CD8-positive, alpha-beta memory T cell (primary cell): ENCODE results near the gene ARID1A. TPM values are rescaled to one million over a fixed set of nuclear protein-coding genes. Genes with fewer than 3 reads are reported as not detected.
A peak's percentile ranks its signal among the peaks of the same experiment; 100 is the strongest.
"Not testable (repeated sequence)": the region's sequence is repeated elsewhere in the genome, so short reads cannot be mapped to it uniquely, and the experiment has no call there.

Source experiments
- CTCF ChIA-PET: fragments of 350-600 bp; sonication (Branson Sonifier 250); formaldehyde crosslinking; loops from one replicate; lab custom pipeline; 2021; ENCODE audit warnings: antibody characterized with exemption; lab: Charles Lee
- POLR2A ChIA-PET: fragments of 350-600 bp; sonication (Branson Sonifier 250); formaldehyde crosslinking; loops from one replicate; lab custom pipeline; 2021; ENCODE audit warnings: antibody characterized with exemption; lab: Charles Lee
- DNase-seq, 5 donors: peaks; one replicate each; pipeline versions ENCODE4 v3.0.0 to v3.0.0-alpha.2; 2020 to 2022; ENCODE audit warnings: mixed read lengths in 1 of 5
- H3K27ac ChIP-seq: one replicate; pipeline ENCODE4 v1.7.0; 2013; ENCODE audit warnings: low read depth, mild to moderate bottlenecking, low read length, moderate library complexity
- H3K27me3 ChIP-seq: 2 replicates; pipeline ENCODE4 v1.7.0; 2013; ENCODE audit warnings: low read length, mild to moderate bottlenecking; ENCODE audit not compliant: insufficient read depth, poor library complexity, severe bottlenecking
- H3K36me3 ChIP-seq: 2 replicates; pipeline ENCODE4 v1.7.0; 2013; ENCODE audit warnings: mild to moderate bottlenecking, low read length, moderate library complexity; ENCODE audit not compliant: insufficient read depth
- H3K4me1 ChIP-seq: 2 replicates; pipeline ENCODE4 v1.7.0; 2013; ENCODE audit warnings: mild to moderate bottlenecking, low read length, moderate library complexity; ENCODE audit not compliant: insufficient read depth
- H3K4me3 ChIP-seq: 2 replicates; pipeline ENCODE4 v1.7.0; 2013; ENCODE audit warnings: mild to moderate bottlenecking, low read length
- H3K9me3 ChIP-seq: 2 replicates; pipeline ENCODE4 v1.7.0; 2013; ENCODE audit warnings: mild to moderate bottlenecking, low read length
- H3K27ac Mint-ChIP-seq, 8 donors: one replicate each; pipeline ENCODE4 v1.8.0; 2020 to 2021; ENCODE audit warnings: mixed read lengths in 8 of 8, mild to moderate bottlenecking in 6 of 8, inconsistent platforms in 3 of 8, moderate library complexity in 3 of 8
- H3K27me3 Mint-ChIP-seq, 2 donors: one replicate each; pipeline ENCODE4 v1.8.0; 2020 to 2021; ENCODE audit warnings: mixed read lengths in 2 of 2, mild to moderate bottlenecking in 1 of 2, moderate library complexity in 1 of 2
- H3K36me3 Mint-ChIP-seq, 3 donors: one replicate each; pipeline ENCODE4 v1.8.0; 2020 to 2021; ENCODE audit warnings: mixed read lengths in 3 of 3, inconsistent platforms in 1 of 3, mild to moderate bottlenecking in 1 of 3
- H3K4me1 Mint-ChIP-seq, 3 donors: one replicate each; pipeline ENCODE4 v1.8.0; 2020 to 2021; ENCODE audit warnings: mixed read lengths in 3 of 3, inconsistent platforms in 1 of 3, mild to moderate bottlenecking in 1 of 3
- H3K4me3 Mint-ChIP-seq, 7 donors: one replicate each; pipeline ENCODE4 v1.8.0; 2020 to 2021; ENCODE audit warnings: mixed read lengths in 7 of 7, mild to moderate bottlenecking in 6 of 7, moderate library complexity in 4 of 7, inconsistent platforms in 2 of 7
- H3K9me3 Mint-ChIP-seq, 5 donors: one replicate each; pipeline ENCODE4 v1.8.0; 2020 to 2022; ENCODE audit warnings: mixed read lengths in 5 of 5, mild to moderate bottlenecking in 3 of 5, moderate library complexity in 2 of 5, inconsistent platforms in 1 of 5
- polyA plus RNA-seq: library from polyadenylated mRNA; unstranded; fragments of 300-500 nt; fragmentation: Illumina TruSeq; gene quantifications from one replicate; pipeline ENCODE4 v1.2.3, GENCODE V29; 2021
- total RNA-seq, 2 experiments: library from RNA; stranded (reverse); gene quantifications; one replicate each; pipeline ENCODE4 v1.2.3, GENCODE V29; 2021

The ARID1A gene
- total and polyA plus RNA-seq, 3 experiments from 2014 or later, result 31.6 to 90.9 (median 88.4) TPM

DNA sequence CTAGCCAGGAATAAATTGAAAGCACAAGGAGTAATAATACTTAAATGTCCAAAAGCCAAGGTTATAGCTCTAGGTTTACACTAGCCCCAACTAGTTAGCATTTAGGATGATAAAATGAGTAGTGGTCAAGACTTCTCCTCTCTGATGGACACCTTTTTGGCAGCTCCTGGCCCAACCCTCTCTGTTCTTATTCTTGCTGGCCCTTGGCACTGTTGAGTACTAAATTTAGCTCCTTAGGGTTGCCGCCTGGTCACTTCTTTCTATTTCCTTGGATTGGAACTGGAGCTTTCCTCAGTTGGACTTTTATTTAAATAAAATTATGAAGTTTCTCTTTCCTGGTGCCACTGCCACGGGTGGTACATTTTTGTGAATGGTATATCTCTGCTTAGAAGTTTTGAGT lies 28.3 kb downstream of the ARID1A start:
- Histone ChIP-seq H3K4me1 (peaks cover 90% of the 10 kb centered on the region), H3K36me3 (peaks cover 3% of the 10 kb centered on the region), H3K27ac (no peak overlapping the region), H3K27me3 (no peaks in the 10 kb centered on the region), H3K9me3 (no peaks in the 10 kb centered on the region), H3K4me3 (no peak overlapping the region)
- DNase-seq, result no peak
- peaks cover 0 to 17% (median 3%) of the 10 kb centered on the region in 3 donors for H3K36me3 Mint-ChIP-seq
- peak overlapping the region; percentile 55 to 87 (median 74) for H3K27ac Mint-ChIP-seq
- no peaks in the 10 kb centered on the region for H3K27me3 Mint-ChIP-seq
- peak overlapping the region; percentile 24 to 83 (median 67) for H3K4me3 Mint-ChIP-seq
- H3K9me3 Mint-ChIP-seq, result no peaks in the 10 kb centered on the region
- peaks cover 84 to 93% (median 89%) of the 10 kb centered on the region in 3 donors for H3K4me1 Mint-ChIP-seq
- ChIA-PET CTCF (interaction anchor here (1.0 to 3.4 kb wide), 5 partner anchors 18 to 65 kb away, joined by 3 to 14 read pairs (median 9); partner anchors contain the start of gene PIGV), POLR2A (interaction anchor here (1.1 to 1.4 kb wide), 3 partner anchors 26 to 32 kb away, joined by 3 to 6 read pairs (median 4); no protein-coding TSS in a partner anchor)

DNA sequence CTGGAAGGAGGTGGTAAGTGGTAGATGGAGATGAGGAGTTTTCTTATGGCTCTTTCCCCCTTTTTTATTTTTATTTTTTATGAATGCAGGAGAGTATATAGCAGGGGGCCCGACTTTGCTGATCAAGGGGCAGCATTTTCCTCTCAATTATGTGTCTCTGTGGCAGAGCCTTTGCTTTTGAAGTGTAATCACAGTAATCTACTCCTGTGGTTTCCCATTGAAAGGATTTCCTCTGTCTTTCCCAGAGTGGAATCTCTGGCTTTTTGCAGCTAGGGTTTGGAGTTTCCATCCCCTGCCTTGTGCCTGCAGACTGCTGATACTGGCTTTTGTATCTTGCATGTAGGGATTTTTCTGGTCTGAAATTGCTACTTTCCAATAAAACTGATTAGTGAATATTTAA lies 29.1 kb downstream of the ARID1A start:
- no peak overlapping the region for H3K27ac ChIP-seq
- CTCF ChIA-PET, result interaction anchor here (1.0 to 3.4 kb wide), 4 partner anchors 17 to 64 kb away, joined by 3 to 14 read pairs (median 6); no protein-coding TSS in a partner anchor
- H3K27ac Mint-ChIP-seq, result peak overlapping the region in 7 of 8 donors; percentile 17 to 79 (median 58)
- H3K4me3 Mint-ChIP-seq, result peak overlapping the region in 5 of 7 donors; percentile 10 to 83 (median 64)
- peaks cover 9% of the 10 kb centered on the region for H3K36me3 ChIP-seq
- no peaks in the 10 kb centered on the region for H3K9me3 Mint-ChIP-seq
- no peaks in the 10 kb centered on the region for H3K9me3 ChIP-seq
- H3K27me3 Mint-ChIP-seq, result no peaks in the 10 kb centered on the region
- no peaks in the 10 kb centered on the region for H3K27me3 ChIP-seq
- POLR2A ChIA-PET, result interaction anchor here (1.0 to 1.1 kb wide), 2 partner anchors 26 to 32 kb away, joined by 3 to 4 read pairs; no protein-coding TSS in a partner anchor
- no peak overlapping the region for H3K4me3 ChIP-seq
- peaks cover 0 to 22% (median 4%) of the 10 kb centered on the region in 3 donors for H3K36me3 Mint-ChIP-seq
- H3K4me1 ChIP-seq, result peaks cover 89% of the 10 kb centered on the region
- DNase-seq, result no peak
- peaks cover 83 to 94% (median 92%) of the 10 kb centered on the region in 3 donors for H3K4me1 Mint-ChIP-seq

DNA sequence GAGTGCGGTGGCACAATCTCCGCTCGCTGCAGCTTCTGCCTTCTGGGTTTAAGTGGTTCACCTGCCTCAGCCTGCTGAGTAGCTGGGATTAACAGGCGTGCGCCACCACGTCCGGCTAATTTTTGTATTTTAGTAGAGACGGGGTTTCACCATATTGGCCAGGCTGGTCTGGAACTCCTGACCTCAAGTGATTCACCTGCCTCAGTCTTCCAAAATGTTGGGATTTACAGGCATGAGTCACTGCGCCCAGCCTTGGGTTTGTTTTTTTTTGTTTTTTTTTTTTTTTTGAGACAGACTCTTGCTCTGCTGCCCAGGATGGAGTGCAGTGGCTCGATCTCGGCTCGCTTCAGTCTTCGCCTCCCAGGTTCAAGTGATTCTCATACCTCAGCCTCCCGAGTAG lies 30.1 kb downstream of the ARID1A start:
- H3K4me1 ChIP-seq, result peaks cover 83% of the 10 kb centered on the region
- not testable (repeated sequence) for DNase-seq
- POLR2A ChIA-PET, result interaction anchor here (0.7 kb wide), 3 partner anchors 12 to 179 kb away, joined by 3 to 6 read pairs (median 4); no protein-coding TSS in a partner anchor

DNA sequence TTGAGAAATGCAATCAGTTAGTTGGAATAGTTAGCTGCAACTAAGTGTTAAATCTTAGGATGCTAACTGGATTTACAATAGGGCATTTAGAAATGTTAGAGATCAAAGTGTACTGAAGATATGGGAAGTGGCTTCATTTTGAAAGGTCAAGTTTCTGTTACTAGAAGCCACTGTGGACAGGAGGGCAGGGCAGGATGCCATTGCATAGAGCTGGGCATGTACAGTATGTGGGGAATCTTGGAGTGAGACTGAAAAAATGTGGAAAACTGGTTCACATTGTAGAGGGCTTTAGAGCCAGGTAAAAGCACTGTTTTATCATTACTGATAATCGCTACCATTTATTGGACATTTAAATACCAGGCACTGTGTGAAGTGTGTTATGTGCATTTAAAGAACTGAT lies 31.0 kb downstream of the ARID1A start:
- H3K27me3 ChIP-seq, result no peaks in the 10 kb centered on the region
- H3K9me3 Mint-ChIP-seq, result no peaks in the 10 kb centered on the region
- no peak overlapping the region for H3K27ac ChIP-seq
- peaks cover 24% of the 10 kb centered on the region for H3K36me3 ChIP-seq
- ChIA-PET POLR2A (interaction anchor here (0.7 kb wide), 2 partner anchors 24 to 180 kb away, joined by 3 to 6 read pairs; no protein-coding TSS in a partner anchor), CTCF (interaction anchor here (1.2 to 2.6 kb wide), 2 partner anchors 29 to 34 kb away, joined by 4 to 11 read pairs; no protein-coding TSS in a partner anchor)
- DNase-seq, result no peak
- no peaks in the 10 kb centered on the region for H3K9me3 ChIP-seq
- no peaks in the 10 kb centered on the region for H3K27me3 Mint-ChIP-seq
- peaks cover 7 to 29% (median 15%) of the 10 kb centered on the region in 3 donors for H3K36me3 Mint-ChIP-seq
- peaks cover 74% of the 10 kb centered on the region for H3K4me1 ChIP-seq
- H3K4me1 Mint-ChIP-seq, result peaks cover 73 to 91% (median 90%) of the 10 kb centered on the region in 3 donors
- peak overlapping the region in 5 of 7 donors; percentile 2 to 41 (median 14) for H3K4me3 Mint-ChIP-seq
- H3K4me3 ChIP-seq, result no peak overlapping the region
- peak overlapping the region in 7 of 8 donors; percentile 29 to 83 (median 63) for H3K27ac Mint-ChIP-seq

More for the DNA sequence above, 30.1 kb downstream of the ARID1A start:
- H3K4me3 Mint-ChIP-seq, result peak overlapping the region in 2 of 7 donors; percentile 6 to 26
- H3K27me3 ChIP-seq, H3K9me3 Mint-ChIP-seq, H3K4me3 ChIP-seq, H3K27me3 Mint-ChIP-seq, H3K27ac ChIP-seq, H3K9me3 ChIP-seq: not testable (repeated sequence)
- peaks cover 17% of the 10 kb centered on the region for H3K36me3 ChIP-seq
- peaks cover 75 to 91% (median 91%) of the 10 kb centered on the region in 3 donors for H3K4me1 Mint-ChIP-seq
- peak overlapping the region in 4 of 8 donors; percentile 15 to 77 (median 63) for H3K27ac Mint-ChIP-seq
- CTCF ChIA-PET, result interaction anchor here (1.0 kb wide), 1 partner anchor 63 kb away, joined by 3 read pairs; no protein-coding TSS in a partner anchor
- H3K36me3 Mint-ChIP-seq, result peaks cover under 1 to 26% (median 9%) of the 10 kb centered on the region in 3 donors

DNA sequence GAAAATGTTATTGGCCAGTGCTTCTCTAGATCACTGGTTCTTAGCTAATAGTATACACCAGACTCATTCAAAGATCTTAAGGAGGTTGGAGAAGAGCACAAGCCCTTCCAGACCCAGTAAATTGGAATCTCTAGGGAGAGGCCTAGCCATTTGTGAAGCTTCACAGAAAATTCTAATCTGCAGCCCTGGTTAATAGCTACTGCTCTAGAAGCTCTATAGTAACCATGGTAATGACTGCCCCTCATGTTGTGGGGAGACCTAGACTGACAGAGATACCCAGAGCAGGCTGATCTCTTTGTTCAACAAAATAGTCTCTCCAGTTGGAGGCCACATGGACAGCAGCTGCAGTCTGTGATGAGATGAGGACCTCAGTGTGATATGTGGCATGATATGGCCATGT lies 31.7 kb downstream of the ARID1A start:
- H3K27ac ChIP-seq, result no peak overlapping the region
- CTCF ChIA-PET, result interaction anchor here (0.8 to 2.9 kb wide), 6 partner anchors 9 to 189 kb away, joined by 3 to 19 read pairs (median 4); partner anchors contain the start of gene PIGV
- Mint-ChIP-seq H3K36me3 (peaks cover 7 to 36% (median 15%) of the 10 kb centered on the region in 3 donors), H3K9me3 (no peaks in the 10 kb centered on the region), H3K27me3 (no peaks in the 10 kb centered on the region), H3K27ac (peak overlapping the region; percentile 20 to 88 (median 70)), H3K4me3 (peak overlapping the region in 1 of 7 donors; percentile 64), H3K4me1 (peaks cover 66 to 91% (median 87%) of the 10 kb centered on the region in 3 donors)
- H3K4me3 ChIP-seq, result no peak overlapping the region
- no peaks in the 10 kb centered on the region for H3K27me3 ChIP-seq
- peaks cover 31% of the 10 kb centered on the region for H3K36me3 ChIP-seq
- no peak for DNase-seq
- H3K4me1 ChIP-seq, result peaks cover 67% of the 10 kb centered on the region
- POLR2A ChIA-PET, result interaction anchor here (1.0 kb wide), 1 partner anchor 35 kb away, joined by 3 read pairs; no protein-coding TSS in a partner anchor
- H3K9me3 ChIP-seq, result no peaks in the 10 kb centered on the region

DNA sequence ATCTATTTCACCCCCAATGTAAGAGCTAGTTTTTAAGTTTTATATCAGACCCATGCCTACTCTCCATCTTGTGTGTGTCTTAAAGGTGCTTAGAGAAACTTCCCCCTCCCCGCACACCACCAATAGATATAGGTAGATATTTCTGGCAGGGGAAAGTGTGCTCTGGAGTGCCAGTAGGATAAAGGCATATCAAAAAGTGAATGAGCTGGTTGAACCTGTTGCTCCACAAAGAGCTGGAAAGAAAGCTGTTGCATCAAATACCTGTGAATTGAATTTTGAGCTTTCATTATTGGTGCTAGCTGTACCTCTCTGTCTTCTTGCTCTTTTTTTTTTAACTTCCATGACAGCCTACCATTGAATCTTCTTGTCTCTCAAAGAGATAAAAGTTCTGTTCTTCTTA lies 32.8 kb downstream of the ARID1A start:
- H3K27ac Mint-ChIP-seq, result peak overlapping the region; percentile 20 to 94 (median 72)
- DNase-seq, result no peak
- peaks cover 42% of the 10 kb centered on the region for H3K36me3 ChIP-seq
- POLR2A ChIA-PET, result interaction anchor here (1.0 to 1.5 kb wide), 3 partner anchors 16 to 36 kb away, joined by 3 to 6 read pairs (median 4); no protein-coding TSS in a partner anchor
- H3K27ac ChIP-seq, result no peak overlapping the region
- H3K4me1 Mint-ChIP-seq, result peaks cover 66 to 91% (median 87%) of the 10 kb centered on the region in 3 donors
- H3K4me3 ChIP-seq, result no peak overlapping the region
- no peaks in the 10 kb centered on the region for H3K27me3 ChIP-seq
- H3K9me3 ChIP-seq, result no peaks in the 10 kb centered on the region
- peaks cover 7 to 48% (median 19%) of the 10 kb centered on the region in 3 donors for H3K36me3 Mint-ChIP-seq
- CTCF ChIA-PET, result interaction anchor here (1.2 to 2.9 kb wide), 6 partner anchors 16 to 190 kb away, joined by 3 to 19 read pairs (median 4); partner anchors contain the start of gene PIGV
- peaks cover 67% of the 10 kb centered on the region for H3K4me1 ChIP-seq
- H3K27me3 Mint-ChIP-seq, result no peaks in the 10 kb centered on the region
- H3K9me3 Mint-ChIP-seq, result no peaks in the 10 kb centered on the region
- peak overlapping the region in 2 of 7 donors; percentile 29 to 32 for H3K4me3 Mint-ChIP-seq

DNA sequence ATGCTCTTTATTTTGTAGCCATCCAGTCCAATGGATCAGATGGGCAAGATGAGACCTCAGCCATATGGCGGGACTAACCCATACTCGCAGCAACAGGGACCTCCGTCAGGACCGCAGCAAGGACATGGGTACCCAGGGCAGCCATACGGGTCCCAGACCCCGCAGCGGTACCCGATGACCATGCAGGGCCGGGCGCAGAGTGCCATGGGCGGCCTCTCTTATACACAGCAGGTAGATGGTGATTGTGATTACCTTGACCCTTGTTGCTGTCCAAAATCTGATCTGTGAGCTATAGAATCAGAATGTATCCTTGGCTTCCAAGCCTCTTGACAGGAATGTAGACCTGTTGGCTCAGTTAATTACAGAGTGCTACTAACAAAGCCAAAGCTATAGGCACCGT lies 33.8 kb downstream of the ARID1A start:
- ChIA-PET CTCF (interaction anchor here (1.2 to 2.9 kb wide), 4 partner anchors 13 to 60 kb away, joined by 3 to 19 read pairs (median 8); partner anchors contain the start of gene PIGV), POLR2A (interaction anchor here (1.5 kb wide), 2 partner anchors 15 to 33 kb away, joined by 4 to 6 read pairs; no protein-coding TSS in a partner anchor)
- no peak for DNase-seq
- no peaks in the 10 kb centered on the region for H3K27me3 ChIP-seq
- peak overlapping the region in 5 of 8 donors; percentile 6 to 94 (median 61) for H3K27ac Mint-ChIP-seq
- H3K27ac ChIP-seq, result no peak overlapping the region
- peaks cover 7 to 58% (median 21%) of the 10 kb centered on the region in 3 donors for H3K36me3 Mint-ChIP-seq
- H3K36me3 ChIP-seq, result peaks cover 46% of the 10 kb centered on the region
- no peaks in the 10 kb centered on the region for H3K9me3 ChIP-seq
- H3K4me1 Mint-ChIP-seq, result peaks cover 66 to 91% (median 87%) of the 10 kb centered on the region in 3 donors
- H3K27me3 Mint-ChIP-seq, result no peaks in the 10 kb centered on the region
- no peaks in the 10 kb centered on the region for H3K9me3 Mint-ChIP-seq
- H3K4me3 ChIP-seq, result no peak overlapping the region
- H3K4me1 ChIP-seq, result peaks cover 67% of the 10 kb centered on the region
- no peak overlapping the region for H3K4me3 Mint-ChIP-seq
